Effector memory CD4-positive, alpha-beta T cell (primary cell): Measurements from ENCODE around the gene MRPS24.
"Not testable (repeated sequence)": the region's sequence is repeated elsewhere in the genome, so short reads cannot be mapped to it uniquely, and the experiment has no call there.

Source experiments
- DNase-seq, 3 donors: peaks; one replicate each; pipeline ENCODE4 v3.0.0-alpha.2; 2020
- H3K27ac ChIP-seq: 2 replicates; pipeline ENCODE4 v1.7.0; 2013; ENCODE audit warnings: mild to moderate bottlenecking, low read length, moderate library complexity; ENCODE audit not compliant: insufficient read depth, poor library complexity, severe bottlenecking
- H3K27me3 ChIP-seq: replicated peaks from 2 replicates; pipeline ENCODE4 v1.7.0; 2013; ENCODE audit warnings: mild to moderate bottlenecking, low read length; ENCODE audit not compliant: insufficient read depth, control insufficient read depth, poor library complexity, severe bottlenecking
- H3K36me3 ChIP-seq: 2 replicates; pipeline ENCODE4 v1.7.0; 2013; ENCODE audit warnings: mild to moderate bottlenecking, low read length, moderate library complexity; ENCODE audit not compliant: control insufficient read depth, insufficient read depth
- H3K4me1 ChIP-seq: 2 replicates; pipeline ENCODE4 v1.7.0; 2013; ENCODE audit warnings: low read length, mild to moderate bottlenecking; ENCODE audit not compliant: control insufficient read depth, insufficient read depth, poor library complexity, severe bottlenecking
- H3K4me3 ChIP-seq: 2 replicates; pipeline ENCODE4 v1.7.0; 2013; ENCODE audit warnings: low read length, low read depth, mild to moderate bottlenecking; ENCODE audit not compliant: insufficient read depth, poor library complexity, severe bottlenecking
- H3K9me3 ChIP-seq: 2 replicates; pipeline ENCODE4 v1.7.0; 2013; ENCODE audit warnings: mild to moderate bottlenecking, low read length, moderate library complexity; ENCODE audit not compliant: control insufficient read depth
- total RNA-seq, 3 donors: gene quantifications; one replicate each; lab custom pipeline; 2026; lab: John Stamatoyannopoulos, UW

Gene MRPS24
- 1.5 to 2.2 (median 1.7) reads per million in 3 donors for total RNA-seq

GRCh38 chr7:43869006-43869866, at the start of gene MRPS24:
Gene MRPS24, minus strand, starts transcription at chr7:43869517. Its CDS starts 22 bp downstream, at chr7:43869495.
- peaks cover 9% of the 10 kb centered on the region for H3K4me1 ChIP-seq
- DNase-seq: peak; percentile 90 to 91 (median 91)
- H3K27me3 ChIP-seq: no peaks in the 10 kb centered on the region
- peak within 1 kb of the TSS; percentile 67 for H3K4me3 ChIP-seq
- peak within 1 kb of the TSS; percentile 60 for H3K27ac ChIP-seq
- H3K36me3 ChIP-seq: peaks cover 14% of the 10 kb centered on the region
- H3K9me3 ChIP-seq: no peaks in the 10 kb centered on the region

- H3K4me1 ChIP-seq: no peaks in the 10 kb centered on the region
- no peaks in the 10 kb centered on the region for H3K27me3 ChIP-seq
- H3K4me3 ChIP-seq: no peak overlapping the region
- H3K36me3 ChIP-seq: no peaks in the 10 kb centered on the region
- H3K9me3 ChIP-seq: no peaks in the 10 kb centered on the region
- no peak for DNase-seq
- no peak overlapping the region for H3K27ac ChIP-seq
Measured at GRCh38 chr7:43915907-43916306, 46.6 kb upstream of the MRPS24 start.

GRCh38 chr7:43914795-43915194, 45.5 kb upstream of the MRPS24 start:
- Histone ChIP-seq H3K36me3 (no peaks in the 10 kb centered on the region), H3K9me3 (no peaks in the 10 kb centered on the region), H3K4me3 (no peak overlapping the region), H3K27me3 (no peaks in the 10 kb centered on the region), H3K27ac (no peak overlapping the region), H3K4me1 (no peaks in the 10 kb centered on the region)
- no peak for DNase-seq

- Histone ChIP-seq H3K27ac (peak within 1 kb of the TSS; percentile 62), H3K36me3 (no peaks in the 10 kb centered on the region), H3K4me1 (peaks cover 11% of the 10 kb centered on the region), H3K27me3 (no peaks in the 10 kb centered on the region), H3K9me3 (no peaks in the 10 kb centered on the region), H3K4me3 (peak within 1 kb of the TSS; percentile 53)
- peak; percentile 10 to 34 (median 31) for DNase-seq
Measured at GRCh38 chr7:43906331-43907010, 37.2 kb upstream of the MRPS24 start, which contains the start of gene URGCP. Gene URGCP, minus strand, starts transcription at chr7:43906596. Its CDS starts 21 bp downstream, at chr7:43906575.

- Histone ChIP-seq H3K27me3 (no peaks in the 10 kb centered on the region), H3K4me1 (peaks cover 11% of the 10 kb centered on the region), H3K4me3 (peak overlapping the region; percentile 53), H3K9me3 (no peaks in the 10 kb centered on the region), H3K27ac (peak overlapping the region; percentile 44), H3K36me3 (no peaks in the 10 kb centered on the region)
- DNase-seq: peak in 1 of 3 donors; percentile 2
Measured at GRCh38 chr7:43905956-43906330, 36.6 kb upstream of the MRPS24 start.

- H3K27ac ChIP-seq: no peak overlapping the region
- DNase-seq: no peak
- peak overlapping the region; percentile 53 for H3K4me3 ChIP-seq
- no peaks in the 10 kb centered on the region for H3K36me3 ChIP-seq
- H3K9me3 ChIP-seq: no peaks in the 10 kb centered on the region
- no peaks in the 10 kb centered on the region for H3K27me3 ChIP-seq
- peaks cover 11% of the 10 kb centered on the region for H3K4me1 ChIP-seq
Measured at GRCh38 chr7:43905209-43905946, 36.1 kb upstream of the MRPS24 start.

GRCh38 chr7:43904533-43905208, 35.4 kb upstream of the MRPS24 start:
- Histone ChIP-seq H3K27ac (no peak overlapping the region), H3K9me3 (no peaks in the 10 kb centered on the region), H3K4me1 (peaks cover 11% of the 10 kb centered on the region), H3K27me3 (no peaks in the 10 kb centered on the region), H3K4me3 (no peak overlapping the region), H3K36me3 (no peaks in the 10 kb centered on the region)
- DNase-seq: no peak

- Histone ChIP-seq H3K4me1 (peaks cover 11% of the 10 kb centered on the region), H3K27me3 (no peaks in the 10 kb centered on the region), H3K4me3 (no peak overlapping the region), H3K36me3 (no peaks in the 10 kb centered on the region), H3K27ac (no peak overlapping the region), H3K9me3 (no peaks in the 10 kb centered on the region)
- no peak for DNase-seq
Measured at GRCh38 chr7:43902542-43903054, 33.3 kb upstream of the MRPS24 start.

GRCh38 chr7:43898571-43898970, 29.3 kb upstream of the MRPS24 start:
- H3K27ac ChIP-seq, H3K9me3 ChIP-seq, H3K4me1 ChIP-seq, H3K4me3 ChIP-seq, H3K27me3 ChIP-seq, H3K36me3 ChIP-seq, DNase-seq: not testable (repeated sequence)
